OCI-LY1 (cell line): ENCODE results near the gene MNX1.

ENCODE experiments used
- EZH2 ChIP-seq: fragments of 200-600 bp; sonication (generic), shearing (Covaris generic); IDR thresholded peaks from 2 replicates; pipeline ENCODE4 v1.8.0; 2017; ENCODE audit warnings: borderline replicate concordance, mixed run types, mild to moderate bottlenecking, antibody characterized with exemption, low read length, moderate library complexity, mixed read lengths
- TF ChIP-seq, protein P1 (sequence below): fragments of 200-600 bp; sonication (generic), shearing (Covaris generic); IDR thresholded peaks from 2 replicates; pipeline ENCODE4 v1.5.1; 2017; ENCODE audit warnings: mild to moderate bottlenecking, antibody characterized with exemption, low read length, moderate library complexity, mixed read lengths

DNA sequence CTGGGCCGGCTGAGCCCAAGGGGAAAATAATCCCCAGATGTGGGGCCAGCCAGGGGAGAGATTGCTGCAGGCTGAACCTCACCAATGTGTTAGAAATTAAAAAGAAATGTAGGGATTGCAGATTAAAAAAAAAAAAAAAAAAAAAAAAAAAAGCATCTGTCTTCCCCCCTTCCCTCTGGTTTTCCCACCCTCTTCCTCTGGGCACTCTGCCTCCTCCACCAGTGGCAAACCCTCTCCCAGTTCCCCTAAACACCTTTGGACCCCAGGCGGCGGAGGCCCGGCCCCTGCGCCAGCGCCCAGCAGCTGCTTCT, 7.1 kb downstream of the MNX1 start:
- TF ChIP-seq, protein P1, sequence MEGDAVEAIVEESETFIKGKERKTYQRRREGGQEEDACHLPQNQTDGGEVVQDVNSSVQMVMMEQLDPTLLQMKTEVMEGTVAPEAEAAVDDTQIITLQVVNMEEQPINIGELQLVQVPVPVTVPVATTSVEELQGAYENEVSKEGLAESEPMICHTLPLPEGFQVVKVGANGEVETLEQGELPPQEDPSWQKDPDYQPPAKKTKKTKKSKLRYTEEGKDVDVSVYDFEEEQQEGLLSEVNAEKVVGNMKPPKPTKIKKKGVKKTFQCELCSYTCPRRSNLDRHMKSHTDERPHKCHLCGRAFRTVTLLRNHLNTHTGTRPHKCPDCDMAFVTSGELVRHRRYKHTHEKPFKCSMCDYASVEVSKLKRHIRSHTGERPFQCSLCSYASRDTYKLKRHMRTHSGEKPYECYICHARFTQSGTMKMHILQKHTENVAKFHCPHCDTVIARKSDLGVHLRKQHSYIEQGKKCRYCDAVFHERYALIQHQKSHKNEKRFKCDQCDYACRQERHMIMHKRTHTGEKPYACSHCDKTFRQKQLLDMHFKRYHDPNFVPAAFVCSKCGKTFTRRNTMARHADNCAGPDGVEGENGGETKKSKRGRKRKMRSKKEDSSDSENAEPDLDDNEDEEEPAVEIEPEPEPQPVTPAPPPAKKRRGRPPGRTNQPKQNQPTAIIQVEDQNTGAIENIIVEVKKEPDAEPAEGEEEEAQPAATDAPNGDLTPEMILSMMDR: no peak
- no peak for TF ChIP-seq EZH2
